Gastroesophageal sphincter (tissue), 4 donors: Measurements from ENCODE around the gene RASGEF1C. TPM values are rescaled to one million over a fixed set of nuclear protein-coding genes. Genes with fewer than 3 reads are reported as not detected.

Source experiments
- ATAC-seq: fragments of 150-250 bp; one replicate; pipeline ENCODE4 v1.9.1; 2016; ENCODE audit warnings: mild to moderate bottlenecking, moderate library complexity
- H3K27ac ChIP-seq, 4 donors: fragments of 200-600 bp; sonication (generic) in 3 of 4; 1 replicate in 3 of 4; 2 replicates in 1 of 4; pipeline ENCODE4 v1.5.1; 2016 to 2019
- H3K27me3 ChIP-seq: fragments of 200-600 bp; sonication (generic); one replicate; pipeline ENCODE4 v1.5.1; 2019
- H3K36me3 ChIP-seq, 2 donors: fragments of 200-600 bp; sonication (generic); one replicate each; pipeline ENCODE4 v1.5.1; 2019; ENCODE audit warnings: control low read depth in 1 of 2
- H3K4me1 ChIP-seq, 3 donors: fragments of 200-600 bp; sonication (generic); 1 replicate in 2 of 3; 2 replicates in 1 of 3; pipeline ENCODE4 v1.5.1; 2016 to 2019; ENCODE audit warnings: control low read depth in 2 of 3
- H3K4me3 ChIP-seq, 2 donors: fragments of 200-600 bp; sonication (generic); one replicate each; pipeline ENCODE4 v1.5.1; 2019; ENCODE audit warnings: mild to moderate bottlenecking in 1 of 2, moderate library complexity in 1 of 2
- H3K9me3 ChIP-seq, 3 donors: fragments of 200-600 bp; sonication (generic); one replicate each; pipeline ENCODE4 v1.5.1; 2017 to 2019; ENCODE audit warnings: control low read depth in 2 of 3
- EP300 ChIP-seq: sonication (generic); formaldehyde crosslinking; IDR thresholded peaks from one replicate; pipeline ENCODE4 v1.6.1; 2017; ENCODE audit warnings: antibody characterized with exemption, mild to moderate bottlenecking
- POLR2A ChIP-seq, 2 donors: fragments of 450-650 bp; IDR thresholded peaks; one replicate each; pipeline ENCODE4 v1.6.1; 2017; ENCODE audit warnings: antibody characterized with exemption in 2 of 2, mild to moderate bottlenecking in 2 of 2, moderate library complexity in 1 of 2
- POLR2AphosphoS5 ChIP-seq: sonication (generic); formaldehyde crosslinking; IDR thresholded peaks from one replicate; pipeline ENCODE4 v1.6.1; 2017; ENCODE audit warnings: antibody characterized with exemption
- WGBS, 2 donors: methylation state at CpG; one replicate each; pipeline ENCODE4 v1.1.5; 2018; ENCODE audit warnings: low coverage in 1 of 2; 5-methylcytosine and 5-hydroxymethylcytosine counted together
- total RNA-seq, 4 donors: library from RNA; depleted of rRNA; stranded (reverse); fragments of >200 nt; gene quantifications; one replicate each; pipeline ENCODE4 v1.1.0, GENCODE V29; 2016
- TF ChIP-seq, protein P1 (sequence below), 4 experiments: fragments of 200-600 bp in 2 of 4; fragments of 450-650 bp in 2 of 4; sonication (generic) in 1 of 4; IDR thresholded peaks; one replicate each; pipeline ENCODE4 v1.5.1; 2017 to 2019; ENCODE audit warnings: antibody characterized with exemption in 4 of 4, mild to moderate bottlenecking in 2 of 4, moderate library complexity in 2 of 4

RASGEF1C gene
- total RNA-seq, 4 donors from 2014 or later = 0.81 to 8.4 (median 2.0) TPM

GRCh38 chr5:180099733-180100611 is 109.0 kb downstream of the RASGEF1C start:
- TF ChIP-seq EP300 (no peak), POLR2AphosphoS5 (no peak), POLR2A (IDR thresholded peaks at IDR 0.05) (no peak)
- TF ChIP-seq, protein P1, sequence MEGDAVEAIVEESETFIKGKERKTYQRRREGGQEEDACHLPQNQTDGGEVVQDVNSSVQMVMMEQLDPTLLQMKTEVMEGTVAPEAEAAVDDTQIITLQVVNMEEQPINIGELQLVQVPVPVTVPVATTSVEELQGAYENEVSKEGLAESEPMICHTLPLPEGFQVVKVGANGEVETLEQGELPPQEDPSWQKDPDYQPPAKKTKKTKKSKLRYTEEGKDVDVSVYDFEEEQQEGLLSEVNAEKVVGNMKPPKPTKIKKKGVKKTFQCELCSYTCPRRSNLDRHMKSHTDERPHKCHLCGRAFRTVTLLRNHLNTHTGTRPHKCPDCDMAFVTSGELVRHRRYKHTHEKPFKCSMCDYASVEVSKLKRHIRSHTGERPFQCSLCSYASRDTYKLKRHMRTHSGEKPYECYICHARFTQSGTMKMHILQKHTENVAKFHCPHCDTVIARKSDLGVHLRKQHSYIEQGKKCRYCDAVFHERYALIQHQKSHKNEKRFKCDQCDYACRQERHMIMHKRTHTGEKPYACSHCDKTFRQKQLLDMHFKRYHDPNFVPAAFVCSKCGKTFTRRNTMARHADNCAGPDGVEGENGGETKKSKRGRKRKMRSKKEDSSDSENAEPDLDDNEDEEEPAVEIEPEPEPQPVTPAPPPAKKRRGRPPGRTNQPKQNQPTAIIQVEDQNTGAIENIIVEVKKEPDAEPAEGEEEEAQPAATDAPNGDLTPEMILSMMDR (IDR thresholded peaks at IDR 0.05) = no peak
- no peaks in the 10 kb centered on the region for H3K4me1 ChIP-seq
- H3K9me3 ChIP-seq = no peaks in the 10 kb centered on the region
- H3K36me3 ChIP-seq = no peaks in the 10 kb centered on the region
- H3K4me3 ChIP-seq = no peak overlapping the region
- ATAC-seq = no peak
- whole genome bisulfite sequencing, 2 donors = no CpG with 5 or more reads among the region's 18 CpGs
- H3K27me3 ChIP-seq = peaks cover 23% of the 10 kb centered on the region
- H3K27ac ChIP-seq = no peak overlapping the region

- TF ChIP-seq POLR2AphosphoS5 (no peak), EP300 (no peak), POLR2A (IDR thresholded peaks at IDR 0.05) (no peak)
- TF ChIP-seq, protein P1 (IDR thresholded peaks at IDR 0.05) = no peak
- Histone ChIP-seq H3K9me3 (no peaks in the 10 kb centered on the region), H3K4me3 (no peak overlapping the region), H3K27me3 (peaks cover 23% of the 10 kb centered on the region), H3K27ac (no peak overlapping the region), H3K36me3 (no peaks in the 10 kb centered on the region), H3K4me1 (no peaks in the 10 kb centered on the region)
- WGBS, 2 donors = no CpG with 5 or more reads among the region's 18 CpGs
- no peak for ATAC-seq
Measured at GRCh38 chr5:180098991-180099732, 109.8 kb downstream of the RASGEF1C start.

DNA sequence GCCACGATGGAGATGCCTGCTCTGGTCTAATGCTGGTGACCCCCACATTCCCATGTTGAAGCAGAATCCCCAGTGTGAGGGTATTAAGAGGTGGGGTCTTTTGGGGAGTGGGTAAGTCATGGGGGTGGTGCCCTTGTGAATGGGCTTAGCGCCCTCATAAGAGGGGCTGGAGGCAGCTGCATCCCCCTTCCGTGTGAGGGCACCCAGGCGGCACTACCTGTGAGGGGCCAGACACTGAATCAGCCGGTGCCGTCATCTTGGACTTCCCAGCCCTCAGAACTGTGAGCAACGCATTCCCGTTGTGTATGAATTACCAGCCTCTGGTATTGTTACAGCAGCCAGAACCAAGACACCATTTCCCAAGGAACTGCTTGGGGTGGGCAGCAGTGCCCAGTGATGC is 110.5 kb downstream of the RASGEF1C start:
- H3K27ac ChIP-seq = no peak overlapping the region
- H3K27me3 ChIP-seq = peaks cover 23% of the 10 kb centered on the region
- TF ChIP-seq, protein P1 (IDR thresholded peaks at IDR 0.05) = no peak
- no peak for TF ChIP-seq POLR2A (IDR thresholded peaks at IDR 0.05)
- TF ChIP-seq POLR2AphosphoS5 = no peak
- TF ChIP-seq EP300 = no peak
- WGBS, 2 donors = 60% methylated on average over 1 of the region's 8 CpGs; no CpG with 5 or more reads in 1 of the 2 donors
- H3K9me3 ChIP-seq = no peaks in the 10 kb centered on the region
- H3K4me3 ChIP-seq = no peak overlapping the region
- no peak for ATAC-seq
- H3K36me3 ChIP-seq = no peaks in the 10 kb centered on the region
- H3K4me1 ChIP-seq = no peaks in the 10 kb centered on the region

GRCh38 chr5:180097926-180098325 is 111.1 kb downstream of the RASGEF1C start:
- no peak overlapping the region for H3K4me3 ChIP-seq
- WGBS, 2 donors = 70% methylated on average over 2 of the region's 5 CpGs; no CpG with 5 or more reads in 1 of the 2 donors
- TF ChIP-seq, protein P1 (IDR thresholded peaks at IDR 0.05) = no peak
- no peak for TF ChIP-seq EP300
- no peak overlapping the region for H3K27ac ChIP-seq
- no peaks in the 10 kb centered on the region for H3K9me3 ChIP-seq
- peaks cover 23% of the 10 kb centered on the region for H3K27me3 ChIP-seq
- no peaks in the 10 kb centered on the region for H3K36me3 ChIP-seq
- no peak for ATAC-seq
- H3K4me1 ChIP-seq = no peaks in the 10 kb centered on the region
